BJ (cell line): ENCODE measurements around the gene EPHA4. TPM values are rescaled to one million over a fixed set of nuclear protein-coding genes. Genes with fewer than 3 reads are reported as not detected.

Experiments
- CTCF ChIA-PET: fragments of 350-600 bp; formaldehyde crosslinking; extraction: SDS; loops from one replicate; lab custom pipeline; 2021; ENCODE audit warnings: antibody characterized with exemption, inconsistent platforms; lab: Yijun Ruan, JAX
- POLR2A ChIA-PET: fragments of 300-600 bp; sonication (Branson Sonifier 250); formaldehyde crosslinking; extraction: SDS; loops from one replicate; lab custom pipeline; 2021; ENCODE audit warnings: antibody characterized with exemption; lab: Charles Lee
- DNase-seq: peaks from one replicate; pipeline ENCODE4 v3.0.0-alpha.2; 2011; ENCODE audit warnings: low read depth
- H3K27me3 ChIP-seq: 2 replicates; pipeline ENCODE4 v1.6.0; 2011; ENCODE audit warnings: low read length; ENCODE audit not compliant: control insufficient read depth, insufficient read depth
- H3K36me3 ChIP-seq: 2 replicates; pipeline ENCODE4 v1.5.1; 2011; ENCODE audit warnings: low read length; ENCODE audit not compliant: control insufficient read depth, insufficient read depth
- H3K4me3 ChIP-seq: 2 replicates; pipeline ENCODE4 v1.5.1; 2011; ENCODE audit warnings: low read depth, mild to moderate bottlenecking, control low read depth, low read length
- CTCF ChIP-seq: IDR thresholded peaks from 2 replicates; pipeline ENCODE4 v1.5.1; 2011; ENCODE audit warnings: low read depth, mild to moderate bottlenecking, control low read depth, inconsistent platforms, low read length, moderate library complexity; ENCODE audit not compliant: insufficient read depth
- polyA plus RNA-seq: library from polyadenylated mRNA; depleted of rRNA; stranded (reverse); fragments of >200 nt; gene quantifications from 2 replicates; pipeline ENCODE4 v1.2.3, GENCODE V29; 2011

Gene EPHA4
- polyA plus RNA-seq, 1 experiment, result 63.2 TPM

- no peaks in the 10 kb centered on the region for H3K36me3 ChIP-seq
- TF ChIP-seq CTCF, result peak; percentile 87
- ChIA-PET CTCF (interaction anchor here (0.6 to 2.7 kb wide), 33 partner anchors 9 to 1840 kb away, joined by 3 to 31 read pairs (median 3); no protein-coding TSS in a partner anchor), POLR2A (no interaction called here)
- peak overlapping the region; percentile 75 for H3K4me3 ChIP-seq
- no peak for DNase-seq
- H3K27me3 ChIP-seq, result peaks cover 2% of the 10 kb centered on the region; the same call in 1 of the 2 replicates
Observed at GRCh38 chr2:221573430-221574230, 1.5 kb upstream of the EPHA4 start.

- DNase-seq, result no peak
- Histone ChIP-seq H3K4me3 (peak overlapping the region; percentile 75), H3K27me3 (no peaks in the 10 kb centered on the region), H3K36me3 (no peaks in the 10 kb centered on the region)
- POLR2A ChIA-PET, result interaction anchor here (0.7 kb wide), 1 partner anchor 725 kb away, joined by 3 read pairs; no protein-coding TSS in a partner anchor
- CTCF ChIA-PET, result interaction anchor here (0.5 to 2.7 kb wide), 20 partner anchors 9 to 1839 kb away, joined by 3 to 31 read pairs (median 4); no protein-coding TSS in a partner anchor
- TF ChIP-seq CTCF, result no peak
Observed at GRCh38 chr2:221572821-221573429, 821 bp upstream of the EPHA4 start.

GRCh38 chr2:221571551-221572218 is 419 bp downstream of the EPHA4 start:
- CTCF ChIA-PET, result interaction anchor here (0.7 kb wide), 3 partner anchors 86 to 1531 kb away, joined by 4 read pairs; no protein-coding TSS in a partner anchor
- POLR2A ChIA-PET, result interaction anchor here (0.6 kb wide), 2 partner anchors 150 to 564 kb away, joined by 4 to 10 read pairs; no protein-coding TSS in a partner anchor
- Histone ChIP-seq H3K27me3 (no peaks in the 10 kb centered on the region), H3K4me3 (peak overlapping the region; percentile 57), H3K36me3 (no peaks in the 10 kb centered on the region)
- no peak for DNase-seq
- no peak for TF ChIP-seq CTCF

- CTCF ChIA-PET, result interaction anchor here (0.7 kb wide), 3 partner anchors 85 to 1531 kb away, joined by 4 read pairs; no protein-coding TSS in a partner anchor
- no peak for DNase-seq
- TF ChIP-seq CTCF, result no peak
- POLR2A ChIA-PET, result interaction anchor here (0.6 kb wide), 2 partner anchors 149 to 564 kb away, joined by 4 to 10 read pairs; no protein-coding TSS in a partner anchor
- no peaks in the 10 kb centered on the region for H3K36me3 ChIP-seq
- peak overlapping the region; percentile 57 for H3K4me3 ChIP-seq
- no peaks in the 10 kb centered on the region for H3K27me3 ChIP-seq
Observed at GRCh38 chr2:221571025-221571550, 1.0 kb downstream of the EPHA4 start.
